ENCODE measurements around the gene SRBD1. TPM values are rescaled to one million over a fixed set of nuclear protein-coding genes. Genes with fewer than 3 reads are reported as not detected.

SRBD1 gene
- total RNA-seq, 1 experiment from 2014 or later = 22.8 TPM

DNA sequence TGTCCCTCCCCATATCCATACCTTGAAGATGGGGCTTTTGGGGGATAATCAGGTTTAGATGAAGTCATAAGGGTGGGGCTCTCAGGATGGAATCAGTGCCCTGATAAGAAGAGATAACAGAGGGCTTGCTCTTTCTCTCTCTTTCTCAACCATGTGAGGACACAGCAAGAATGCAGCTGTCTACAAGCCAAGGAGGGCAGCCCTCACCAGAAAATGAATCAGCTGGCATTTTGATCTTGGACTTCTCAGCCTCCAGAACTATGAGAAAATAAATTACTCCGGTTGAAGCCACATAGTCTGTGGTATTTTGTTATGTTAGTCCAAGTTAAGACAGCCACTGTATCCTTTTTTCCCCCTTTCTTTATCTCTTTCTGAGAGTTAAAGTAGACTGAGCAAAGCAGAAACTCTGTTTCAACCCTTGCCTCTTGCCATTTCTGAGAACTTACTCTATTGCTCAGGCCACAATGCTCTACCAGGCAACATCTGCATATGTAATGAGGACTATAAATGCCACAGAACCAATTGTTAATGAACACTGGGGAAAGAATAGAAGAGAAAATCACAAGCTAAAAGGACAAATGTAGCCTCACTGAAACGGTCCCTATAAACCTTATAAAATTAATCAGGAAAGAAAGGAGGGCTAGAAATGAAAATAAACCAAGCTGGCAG lies 56.9 kb downstream of the SRBD1 start:
- Mint-ChIP-seq H3K4me1 (peaks cover 24% of the 10 kb centered on the region), H3K27me3 (ENCODE audit: low read depth) (no peaks in the 10 kb centered on the region), H3K9me3 (no peaks in the 10 kb centered on the region), H3K36me3 (peaks cover 2% of the 10 kb centered on the region), H3K27ac (peak overlapping the region; percentile 62), H3K4me3 (no peak overlapping the region)
- TF ChIP-seq, protein P1, sequence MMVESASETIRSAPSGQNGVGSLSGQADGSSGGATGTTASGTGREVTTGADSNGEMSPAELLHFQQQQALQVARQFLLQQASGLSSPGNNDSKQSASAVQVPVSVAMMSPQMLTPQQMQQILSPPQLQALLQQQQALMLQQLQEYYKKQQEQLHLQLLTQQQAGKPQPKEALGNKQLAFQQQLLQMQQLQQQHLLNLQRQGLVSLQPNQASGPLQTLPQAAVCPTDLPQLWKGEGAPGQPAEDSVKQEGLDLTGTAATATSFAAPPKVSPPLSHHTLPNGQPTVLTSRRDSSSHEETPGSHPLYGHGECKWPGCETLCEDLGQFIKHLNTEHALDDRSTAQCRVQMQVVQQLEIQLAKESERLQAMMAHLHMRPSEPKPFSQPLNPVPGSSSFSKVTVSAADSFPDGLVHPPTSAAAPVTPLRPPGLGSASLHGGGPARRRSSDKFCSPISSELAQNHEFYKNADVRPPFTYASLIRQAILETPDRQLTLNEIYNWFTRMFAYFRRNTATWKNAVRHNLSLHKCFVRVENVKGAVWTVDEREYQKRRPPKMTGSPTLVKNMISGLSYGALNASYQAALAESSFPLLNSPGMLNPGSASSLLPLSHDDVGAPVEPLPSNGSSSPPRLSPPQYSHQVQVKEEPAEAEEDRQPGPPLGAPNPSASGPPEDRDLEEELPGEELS (CRISPR knock-in tag; IDR thresholded peaks at IDR 0.05) = no peak
- TF ChIP-seq, protein P2, sequence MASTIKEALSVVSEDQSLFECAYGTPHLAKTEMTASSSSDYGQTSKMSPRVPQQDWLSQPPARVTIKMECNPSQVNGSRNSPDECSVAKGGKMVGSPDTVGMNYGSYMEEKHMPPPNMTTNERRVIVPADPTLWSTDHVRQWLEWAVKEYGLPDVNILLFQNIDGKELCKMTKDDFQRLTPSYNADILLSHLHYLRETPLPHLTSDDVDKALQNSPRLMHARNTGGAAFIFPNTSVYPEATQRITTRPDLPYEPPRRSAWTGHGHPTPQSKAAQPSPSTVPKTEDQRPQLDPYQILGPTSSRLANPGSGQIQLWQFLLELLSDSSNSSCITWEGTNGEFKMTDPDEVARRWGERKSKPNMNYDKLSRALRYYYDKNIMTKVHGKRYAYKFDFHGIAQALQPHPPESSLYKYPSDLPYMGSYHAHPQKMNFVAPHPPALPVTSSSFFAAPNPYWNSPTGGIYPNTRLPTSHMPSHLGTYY (CRISPR knock-in tag; IDR thresholded peaks at IDR 0.05) = no peak
- TF ChIP-seq KAT7 (CRISPR knock-in tag; IDR thresholded peaks at IDR 0.05; ENCODE audit: borderline replicate concordance) = no peak
- TF ChIP-seq, protein P3, sequence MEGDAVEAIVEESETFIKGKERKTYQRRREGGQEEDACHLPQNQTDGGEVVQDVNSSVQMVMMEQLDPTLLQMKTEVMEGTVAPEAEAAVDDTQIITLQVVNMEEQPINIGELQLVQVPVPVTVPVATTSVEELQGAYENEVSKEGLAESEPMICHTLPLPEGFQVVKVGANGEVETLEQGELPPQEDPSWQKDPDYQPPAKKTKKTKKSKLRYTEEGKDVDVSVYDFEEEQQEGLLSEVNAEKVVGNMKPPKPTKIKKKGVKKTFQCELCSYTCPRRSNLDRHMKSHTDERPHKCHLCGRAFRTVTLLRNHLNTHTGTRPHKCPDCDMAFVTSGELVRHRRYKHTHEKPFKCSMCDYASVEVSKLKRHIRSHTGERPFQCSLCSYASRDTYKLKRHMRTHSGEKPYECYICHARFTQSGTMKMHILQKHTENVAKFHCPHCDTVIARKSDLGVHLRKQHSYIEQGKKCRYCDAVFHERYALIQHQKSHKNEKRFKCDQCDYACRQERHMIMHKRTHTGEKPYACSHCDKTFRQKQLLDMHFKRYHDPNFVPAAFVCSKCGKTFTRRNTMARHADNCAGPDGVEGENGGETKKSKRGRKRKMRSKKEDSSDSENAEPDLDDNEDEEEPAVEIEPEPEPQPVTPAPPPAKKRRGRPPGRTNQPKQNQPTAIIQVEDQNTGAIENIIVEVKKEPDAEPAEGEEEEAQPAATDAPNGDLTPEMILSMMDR (IDR thresholded peaks at IDR 0.05) = no peak
- no peak for TF ChIP-seq MXD4 (CRISPR knock-in tag; IDR thresholded peaks at IDR 0.05; ENCODE audit: borderline replicate concordance)
- TF ChIP-seq, protein P4, sequence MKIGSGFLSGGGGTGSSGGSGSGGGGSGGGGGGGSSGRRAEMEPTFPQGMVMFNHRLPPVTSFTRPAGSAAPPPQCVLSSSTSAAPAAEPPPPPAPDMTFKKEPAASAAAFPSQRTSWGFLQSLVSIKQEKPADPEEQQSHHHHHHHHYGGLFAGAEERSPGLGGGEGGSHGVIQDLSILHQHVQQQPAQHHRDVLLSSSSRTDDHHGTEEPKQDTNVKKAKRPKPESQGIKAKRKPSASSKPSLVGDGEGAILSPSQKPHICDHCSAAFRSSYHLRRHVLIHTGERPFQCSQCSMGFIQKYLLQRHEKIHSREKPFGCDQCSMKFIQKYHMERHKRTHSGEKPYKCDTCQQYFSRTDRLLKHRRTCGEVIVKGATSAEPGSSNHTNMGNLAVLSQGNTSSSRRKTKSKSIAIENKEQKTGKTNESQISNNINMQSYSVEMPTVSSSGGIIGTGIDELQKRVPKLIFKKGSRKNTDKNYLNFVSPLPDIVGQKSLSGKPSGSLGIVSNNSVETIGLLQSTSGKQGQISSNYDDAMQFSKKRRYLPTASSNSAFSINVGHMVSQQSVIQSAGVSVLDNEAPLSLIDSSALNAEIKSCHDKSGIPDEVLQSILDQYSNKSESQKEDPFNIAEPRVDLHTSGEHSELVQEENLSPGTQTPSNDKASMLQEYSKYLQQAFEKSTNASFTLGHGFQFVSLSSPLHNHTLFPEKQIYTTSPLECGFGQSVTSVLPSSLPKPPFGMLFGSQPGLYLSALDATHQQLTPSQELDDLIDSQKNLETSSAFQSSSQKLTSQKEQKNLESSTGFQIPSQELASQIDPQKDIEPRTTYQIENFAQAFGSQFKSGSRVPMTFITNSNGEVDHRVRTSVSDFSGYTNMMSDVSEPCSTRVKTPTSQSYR (CRISPR knock-in tag; IDR thresholded peaks at IDR 0.05) = no peak
- TF ChIP-seq, protein P5, sequence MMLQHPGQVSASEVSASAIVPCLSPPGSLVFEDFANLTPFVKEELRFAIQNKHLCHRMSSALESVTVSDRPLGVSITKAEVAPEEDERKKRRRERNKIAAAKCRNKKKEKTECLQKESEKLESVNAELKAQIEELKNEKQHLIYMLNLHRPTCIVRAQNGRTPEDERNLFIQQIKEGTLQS (CRISPR knock-in tag; conservative IDR thresholded peaks at IDR 0.05) = no peak
- TF ChIP-seq, protein P6, sequence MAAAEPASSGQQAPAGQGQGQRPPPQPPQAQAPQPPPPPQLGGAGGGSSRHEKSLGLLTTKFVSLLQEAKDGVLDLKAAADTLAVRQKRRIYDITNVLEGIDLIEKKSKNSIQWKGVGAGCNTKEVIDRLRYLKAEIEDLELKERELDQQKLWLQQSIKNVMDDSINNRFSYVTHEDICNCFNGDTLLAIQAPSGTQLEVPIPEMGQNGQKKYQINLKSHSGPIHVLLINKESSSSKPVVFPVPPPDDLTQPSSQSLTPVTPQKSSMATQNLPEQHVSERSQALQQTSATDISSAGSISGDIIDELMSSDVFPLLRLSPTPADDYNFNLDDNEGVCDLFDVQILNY (CRISPR knock-in tag; IDR thresholded peaks at IDR 0.05) = no peak
- TF ChIP-seq SOX15 (CRISPR knock-in tag; IDR thresholded peaks at IDR 0.05) = no peak
- TF ChIP-seq, protein P7, sequence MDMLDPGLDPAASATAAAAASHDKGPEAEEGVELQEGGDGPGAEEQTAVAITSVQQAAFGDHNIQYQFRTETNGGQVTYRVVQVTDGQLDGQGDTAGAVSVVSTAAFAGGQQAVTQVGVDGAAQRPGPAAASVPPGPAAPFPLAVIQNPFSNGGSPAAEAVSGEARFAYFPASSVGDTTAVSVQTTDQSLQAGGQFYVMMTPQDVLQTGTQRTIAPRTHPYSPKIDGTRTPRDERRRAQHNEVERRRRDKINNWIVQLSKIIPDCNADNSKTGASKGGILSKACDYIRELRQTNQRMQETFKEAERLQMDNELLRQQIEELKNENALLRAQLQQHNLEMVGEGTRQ (CRISPR knock-in tag; IDR thresholded peaks at IDR 0.05) = no peak
- TF ChIP-seq, protein P8, sequence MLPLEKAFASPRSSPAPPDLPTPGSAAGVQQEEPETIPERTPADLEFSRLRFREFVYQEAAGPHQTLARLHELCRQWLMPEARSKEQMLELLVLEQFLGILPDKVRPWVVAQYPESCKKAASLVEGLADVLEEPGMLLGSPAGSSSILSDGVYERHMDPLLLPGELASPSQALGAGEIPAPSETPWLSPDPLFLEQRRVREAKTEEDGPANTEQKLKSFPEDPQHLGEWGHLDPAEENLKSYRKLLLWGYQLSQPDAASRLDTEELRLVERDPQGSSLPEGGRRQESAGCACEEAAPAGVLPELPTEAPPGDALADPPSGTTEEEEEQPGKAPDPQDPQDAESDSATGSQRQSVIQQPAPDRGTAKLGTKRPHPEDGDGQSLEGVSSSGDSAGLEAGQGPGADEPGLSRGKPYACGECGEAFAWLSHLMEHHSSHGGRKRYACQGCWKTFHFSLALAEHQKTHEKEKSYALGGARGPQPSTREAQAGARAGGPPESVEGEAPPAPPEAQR (CRISPR knock-in tag; IDR thresholded peaks at IDR 0.05) = no peak
- no peak for TF ChIP-seq ZNF232 (CRISPR knock-in tag; IDR thresholded peaks at IDR 0.05)
- CTCF ChIA-PET = interaction anchor here (0.8 to 2.1 kb wide), 4 partner anchors 25 to 573 kb away, joined by 3 to 10 read pairs (median 4); no protein-coding TSS in a partner anchor
- POLR2A ChIA-PET = no interaction called here
- ATAC-seq (peak; percentile 51), DNase-seq (ENCODE audit: low spot score) (no peak)

Data from WTC11 (cell line).